Measurements from ENCODE around the gene TRAM2. TPM values are rescaled to one million over a fixed set of nuclear protein-coding genes. Genes with fewer than 3 reads are reported as not detected.

Gene TRAM2
- total and polyA plus RNA-seq, 2 donors from 2014 or later = 4.5 to 20.7 TPM

DNA sequence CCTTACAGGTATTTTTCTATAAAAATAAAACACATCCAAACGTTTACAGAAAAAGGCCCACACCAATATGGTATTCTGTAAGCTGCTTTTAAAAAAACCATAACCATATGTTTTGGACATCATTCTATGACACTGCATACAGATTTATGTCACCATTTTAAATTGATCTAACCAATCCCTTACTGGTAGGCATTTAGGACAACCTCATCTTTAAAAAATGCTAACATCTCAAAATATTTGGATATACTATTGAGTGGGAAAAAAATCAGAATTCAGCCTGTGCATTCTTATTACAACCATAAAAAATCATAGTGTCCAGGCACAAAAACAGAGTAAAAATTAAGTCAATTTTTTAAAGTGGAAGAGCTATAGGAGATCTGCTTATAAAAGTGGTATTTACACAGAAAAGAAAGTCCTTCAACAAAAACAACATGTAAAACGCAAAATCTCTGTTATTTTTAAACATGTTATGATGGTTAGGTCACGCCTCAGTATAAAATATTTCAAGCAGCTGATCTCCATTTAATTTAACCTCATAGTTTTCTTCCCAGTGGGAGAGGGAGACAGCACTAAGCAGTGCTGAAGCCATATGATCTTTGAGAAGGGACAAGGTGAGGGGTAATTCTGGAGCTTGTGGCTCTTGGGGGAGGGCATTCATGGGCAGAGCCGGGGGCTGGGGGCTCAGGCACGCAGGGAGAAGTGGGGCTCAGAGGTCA is 21.2 kb downstream of the TRAM2 start:
- H3K4me1 ChIP-seq (ENCODE audit: control insufficient read depth in 2 of 3, insufficient read depth in 2 of 3, low read depth in 1 of 3, low read length in 3 of 3) = peaks cover 2 to 17% (median 13%) of the 10 kb centered on the region in 3 donors
- DNase-seq (no peak), FAIRE-seq (no peak)
- intact Hi-C loops (cut with DNase I) = no loop called here
- TF ChIP-seq, protein P1, sequence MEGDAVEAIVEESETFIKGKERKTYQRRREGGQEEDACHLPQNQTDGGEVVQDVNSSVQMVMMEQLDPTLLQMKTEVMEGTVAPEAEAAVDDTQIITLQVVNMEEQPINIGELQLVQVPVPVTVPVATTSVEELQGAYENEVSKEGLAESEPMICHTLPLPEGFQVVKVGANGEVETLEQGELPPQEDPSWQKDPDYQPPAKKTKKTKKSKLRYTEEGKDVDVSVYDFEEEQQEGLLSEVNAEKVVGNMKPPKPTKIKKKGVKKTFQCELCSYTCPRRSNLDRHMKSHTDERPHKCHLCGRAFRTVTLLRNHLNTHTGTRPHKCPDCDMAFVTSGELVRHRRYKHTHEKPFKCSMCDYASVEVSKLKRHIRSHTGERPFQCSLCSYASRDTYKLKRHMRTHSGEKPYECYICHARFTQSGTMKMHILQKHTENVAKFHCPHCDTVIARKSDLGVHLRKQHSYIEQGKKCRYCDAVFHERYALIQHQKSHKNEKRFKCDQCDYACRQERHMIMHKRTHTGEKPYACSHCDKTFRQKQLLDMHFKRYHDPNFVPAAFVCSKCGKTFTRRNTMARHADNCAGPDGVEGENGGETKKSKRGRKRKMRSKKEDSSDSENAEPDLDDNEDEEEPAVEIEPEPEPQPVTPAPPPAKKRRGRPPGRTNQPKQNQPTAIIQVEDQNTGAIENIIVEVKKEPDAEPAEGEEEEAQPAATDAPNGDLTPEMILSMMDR (IDR thresholded peaks at IDR 0.05; ENCODE audit: borderline replicate concordance, extremely low read depth, insufficient read depth) = no peak
- H3K36me3 ChIP-seq (ENCODE audit: control insufficient read depth in 2 of 3, insufficient read depth in 3 of 3, low read length in 3 of 3) = no peaks in the 10 kb centered on the region
- H3K27me3 ChIP-seq (ENCODE audit: control insufficient read depth, insufficient read depth, low read length) = no peaks in the 10 kb centered on the region
- H3K9me3 ChIP-seq (ENCODE audit: control insufficient read depth in 2 of 3, insufficient read depth in 1 of 3, low read length in 3 of 3) = no peaks in the 10 kb centered on the region
- H3K27ac ChIP-seq (ENCODE audit: low read depth in 2 of 2, low read length in 2 of 2) = no peak overlapping the region
- no peak overlapping the region for H3K4me3 ChIP-seq (ENCODE audit: low read length in 3 of 3)
- no peak overlapping the region for H3K9ac ChIP-seq (ENCODE audit: low read length in 3 of 3)

DNA sequence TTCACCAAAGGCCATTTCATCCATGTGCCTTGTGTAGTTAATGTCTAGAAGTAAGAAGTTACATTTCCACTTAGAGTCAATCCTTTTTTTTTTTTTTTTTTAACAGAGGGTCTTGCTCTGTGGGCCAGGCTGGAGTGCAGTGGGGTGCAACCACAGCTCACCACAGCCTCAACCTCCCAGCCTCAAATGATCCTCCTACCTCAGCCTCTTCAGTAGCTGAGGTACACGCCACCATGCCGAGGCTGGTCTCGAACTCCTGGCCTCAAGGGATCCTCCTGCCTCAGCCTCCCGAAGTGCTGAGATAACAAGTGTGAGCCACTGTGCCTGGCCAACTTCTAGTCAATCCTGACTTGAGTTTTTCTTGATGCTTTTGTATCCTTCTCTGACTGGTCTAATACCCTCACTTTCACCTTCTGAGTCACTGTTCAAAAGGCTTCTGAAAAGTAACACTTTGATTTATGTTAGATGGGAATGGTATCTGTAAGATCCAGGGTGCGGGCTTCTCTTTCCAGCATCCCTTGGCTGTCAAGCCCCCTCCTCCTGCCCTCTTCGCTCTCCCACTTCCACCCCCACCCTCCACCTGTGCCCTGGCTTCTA is 22.1 kb downstream of the TRAM2 start:
- Histone ChIP-seq H3K27ac (ENCODE audit: low read depth in 2 of 2, low read length in 2 of 2) (no peak overlapping the region), H3K9me3 (ENCODE audit: control insufficient read depth in 2 of 3, insufficient read depth in 1 of 3, low read length in 3 of 3) (no peaks in the 10 kb centered on the region), H3K4me3 (ENCODE audit: low read length in 3 of 3) (no peak overlapping the region), H3K9ac (ENCODE audit: low read length in 3 of 3) (no peak overlapping the region), H3K36me3 (ENCODE audit: control insufficient read depth in 2 of 3, insufficient read depth in 3 of 3, low read length in 3 of 3) (no peaks in the 10 kb centered on the region), H3K27me3 (ENCODE audit: control insufficient read depth, insufficient read depth, low read length) (no peaks in the 10 kb centered on the region), H3K4me1 (ENCODE audit: control insufficient read depth in 2 of 3, insufficient read depth in 2 of 3, low read depth in 1 of 3, low read length in 3 of 3) (peaks cover 2 to 22% (median 15%) of the 10 kb centered on the region in 3 donors)
- intact Hi-C loops (cut with DNase I) = no loop called here
- TF ChIP-seq, protein P1 (IDR thresholded peaks at IDR 0.05; ENCODE audit: borderline replicate concordance, extremely low read depth, insufficient read depth) = no peak
- no peak for FAIRE-seq
- no peak for DNase-seq

DNA sequence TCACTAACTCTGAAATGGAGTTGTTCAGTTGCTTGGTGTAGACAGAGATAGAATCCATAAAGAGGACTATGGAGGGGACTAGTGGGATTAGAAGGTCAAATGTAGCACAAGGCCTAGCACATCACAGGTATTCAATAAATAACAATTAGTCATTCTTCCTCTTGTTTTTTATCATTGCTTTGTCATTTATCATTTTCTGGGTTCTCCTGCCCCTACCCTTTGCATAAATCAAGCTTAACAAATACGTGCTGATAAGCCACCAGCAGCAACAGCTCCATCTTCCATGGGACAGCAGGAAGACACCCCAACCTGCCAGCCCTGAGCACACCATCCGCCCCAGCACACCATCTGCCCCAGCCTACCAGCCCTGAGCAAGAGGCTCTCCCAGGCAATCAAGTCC is 23.1 kb downstream of the TRAM2 start:
- Histone ChIP-seq H3K9me3 (ENCODE audit: control insufficient read depth in 2 of 3, insufficient read depth in 1 of 3, low read length in 3 of 3) (no peaks in the 10 kb centered on the region), H3K4me3 (ENCODE audit: low read length in 3 of 3) (no peak overlapping the region), H3K4me1 (ENCODE audit: control insufficient read depth in 2 of 3, insufficient read depth in 2 of 3, low read depth in 1 of 3, low read length in 3 of 3) (peaks cover 2 to 23% (median 15%) of the 10 kb centered on the region in 3 donors), H3K9ac (ENCODE audit: low read length in 3 of 3) (no peak overlapping the region), H3K27me3 (ENCODE audit: control insufficient read depth, insufficient read depth, low read length) (no peaks in the 10 kb centered on the region), H3K27ac (ENCODE audit: low read depth in 2 of 2, low read length in 2 of 2) (no peak overlapping the region), H3K36me3 (ENCODE audit: control insufficient read depth in 2 of 3, insufficient read depth in 3 of 3, low read length in 3 of 3) (no peaks in the 10 kb centered on the region)
- TF ChIP-seq, protein P1 (IDR thresholded peaks at IDR 0.05; ENCODE audit: borderline replicate concordance, extremely low read depth, insufficient read depth) = no peak
- intact Hi-C loops (cut with DNase I) = no loop called here
- FAIRE-seq (no peak), DNase-seq (no peak)
